DMS 273 (cell line): Measurements from ENCODE around the gene SMNDC1.
"Not testable (repeated sequence)": the region's sequence is repeated elsewhere in the genome, so short reads cannot be mapped to it uniquely, and the experiment has no call there.

ENCODE experiments used
- DNase-seq: peaks from one replicate; lab custom pipeline; 2025; ENCODE audit not compliant: unreplicated experiment; lab: John Stamatoyannopoulos, UW

The SMNDC1 gene

GRCh38 chr10:110252151-110252550 is 52.6 kb downstream of the SMNDC1 start:
- no peak for DNase-seq

GRCh38 chr10:110251392-110251791 is 53.3 kb downstream of the SMNDC1 start:
- not testable (repeated sequence) for DNase-seq

- not testable (repeated sequence) for DNase-seq
These were observed 55.2 kb downstream of the SMNDC1 start for GRCh38 chr10:110249489-110249888.

GRCh38 chr10:110247833-110248232 is 56.9 kb downstream of the SMNDC1 start:
- not testable (repeated sequence) for DNase-seq

GRCh38 chr10:110244550-110244949 is 60.2 kb downstream of the SMNDC1 start:
- no peak for DNase-seq

- DNase-seq, result no peak
These were observed 62.2 kb downstream of the SMNDC1 start for GRCh38 chr10:110242511-110242910.

- DNase-seq, result no peak
These were observed 62.9 kb downstream of the SMNDC1 start for GRCh38 chr10:110241841-110242240.

GRCh38 chr10:110241407-110241806 is 63.3 kb downstream of the SMNDC1 start:
- DNase-seq, result no peak
